ENCODE data around the gene SMCP.

SMCP gene

GRCh38 chr1:152886758-152887409 lies 8.8 kb downstream of the SMCP start:
- no peak for DNase-seq (ENCODE audit: low spot score)

- DNase-seq (ENCODE audit: low spot score) = no peak
Measured at GRCh38 chr1:152888126-152888525, 10.0 kb downstream of the SMCP start.

- DNase-seq (ENCODE audit: low spot score) = no peak
Measured at GRCh38 chr1:152899027-152899426, 20.9 kb downstream of the SMCP start.

GRCh38 chr1:152899883-152900282 lies 21.8 kb downstream of the SMCP start:
- DNase-seq (ENCODE audit: low spot score) = no peak

GRCh38 chr1:152901631-152902030 lies 23.5 kb downstream of the SMCP start:
- DNase-seq (ENCODE audit: low spot score) = no peak

GRCh38 chr1:152902636-152903035 lies 24.5 kb downstream of the SMCP start:
- no peak for DNase-seq (ENCODE audit: low spot score)

GRCh38 chr1:152904688-152905440 lies 26.7 kb downstream of the SMCP start:
- DNase-seq (ENCODE audit: low spot score) = no peak

- DNase-seq (ENCODE audit: low spot score) = no peak
Measured at GRCh38 chr1:152906023-152906565, 28.0 kb downstream of the SMCP start.

GRCh38 chr1:152907686-152908601 lies 29.8 kb downstream of the SMCP start, which contains the start of gene IVL:
Gene IVL, plus strand, starts transcription at chr1:152908546. Its CDS starts 1,252 bp downstream, at chr1:152909798.
- no peak for DNase-seq (ENCODE audit: low spot score)

GRCh38 chr1:152909206-152909605 lies 31.1 kb downstream of the SMCP start:
- DNase-seq (ENCODE audit: low spot score) = no peak

- no peak for DNase-seq (ENCODE audit: low spot score)
Measured at GRCh38 chr1:152912471-152912870, 34.3 kb downstream of the SMCP start.

- DNase-seq (ENCODE audit: low spot score) = no peak
Measured at GRCh38 chr1:152912900-152913299, 34.8 kb downstream of the SMCP start.

- no peak for DNase-seq (ENCODE audit: low spot score)
Measured at GRCh38 chr1:152917794-152918193, 39.7 kb downstream of the SMCP start.

GRCh38 chr1:152919071-152919470 lies 40.9 kb downstream of the SMCP start:
- DNase-seq (ENCODE audit: low spot score) = no peak

- no peak for DNase-seq (ENCODE audit: low spot score)
Measured at GRCh38 chr1:152924191-152924590, 46.1 kb downstream of the SMCP start.

GRCh38 chr1:152926091-152926490 lies 48.0 kb downstream of the SMCP start:
- no peak for DNase-seq (ENCODE audit: low spot score)

- DNase-seq (ENCODE audit: low spot score) = no peak
Measured at GRCh38 chr1:152928671-152929070, 50.5 kb downstream of the SMCP start.

GRCh38 chr1:152932170-152932811 lies 54.2 kb downstream of the SMCP start:
- DNase-seq (ENCODE audit: low spot score) = no peak

- no peak for DNase-seq (ENCODE audit: low spot score)
Measured at GRCh38 chr1:152933196-152933595, 55.1 kb downstream of the SMCP start.

Data from ecto neural progenitor cell (in vitro differentiated cells).